ENCODE data around the gene C12orf60. TPM values are rescaled to one million over a fixed set of nuclear protein-coding genes. Genes with fewer than 3 reads are reported as not detected.

Gene C12orf60
- total and polyA plus RNA-seq, 2 of the 8 experiments (the other 6 are each of a cell fraction or from before 2014, with no cell fraction given): 1.2 to 1.5 TPM

- TF ChIP-seq, protein P1, sequence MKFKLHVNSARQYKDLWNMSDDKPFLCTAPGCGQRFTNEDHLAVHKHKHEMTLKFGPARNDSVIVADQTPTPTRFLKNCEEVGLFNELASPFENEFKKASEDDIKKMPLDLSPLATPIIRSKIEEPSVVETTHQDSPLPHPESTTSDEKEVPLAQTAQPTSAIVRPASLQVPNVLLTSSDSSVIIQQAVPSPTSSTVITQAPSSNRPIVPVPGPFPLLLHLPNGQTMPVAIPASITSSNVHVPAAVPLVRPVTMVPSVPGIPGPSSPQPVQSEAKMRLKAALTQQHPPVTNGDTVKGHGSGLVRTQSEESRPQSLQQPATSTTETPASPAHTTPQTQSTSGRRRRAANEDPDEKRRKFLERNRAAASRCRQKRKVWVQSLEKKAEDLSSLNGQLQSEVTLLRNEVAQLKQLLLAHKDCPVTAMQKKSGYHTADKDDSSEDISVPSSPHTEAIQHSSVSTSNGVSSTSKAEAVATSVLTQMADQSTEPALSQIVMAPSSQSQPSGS (IDR thresholded peaks at IDR 0.05; ENCODE audit: low read length): peak; percentile 91
- TF ChIP-seq TEAD4 (IDR thresholded peaks at IDR 0.05; ENCODE audit: low read depth, low read length) (no peak), RXRA (IDR thresholded peaks at IDR 0.05; ENCODE audit: insufficient read depth, low read depth, low read length) (no peak), CHD7 (IDR thresholded peaks at IDR 0.05; ENCODE audit: insufficient replicate concordance, low read length) (no peak), SIRT6 (IDR thresholded peaks at IDR 0.05; ENCODE audit: low read length) (no peak), KDM5A (IDR thresholded peaks at IDR 0.05; ENCODE audit: low read length) (no peak), SUZ12 (IDR thresholded peaks at IDR 0.05; ENCODE audit: low read length) (no peak), ASH2L (IDR thresholded peaks at IDR 0.05; ENCODE audit: low read length) (no peak)
Observed at GRCh38 chr12:14770496-14771461, 32.7 kb upstream of the C12orf60 start (continued).

All from H1 (cell line).